ENCODE data around the gene TSKS.

GRCh38 chr19:49791776-49792445 is 28.8 kb upstream of the TSKS start:
- no peak for TF ChIP-seq CTCF (IDR thresholded peaks at IDR 0.05)
- TF ChIP-seq ATF6 (CRISPR knock-in tag; IDR thresholded peaks at IDR 0.05): no peak
- no peak for TF ChIP-seq JUN (CRISPR knock-in tag; IDR thresholded peaks at IDR 0.05)
- no peak for TF ChIP-seq ATF2 (CRISPR knock-in tag; IDR thresholded peaks at IDR 0.05; ENCODE audit: borderline replicate concordance, low read depth)
- no peak for TF ChIP-seq MAX (CRISPR knock-in tag; IDR thresholded peaks at IDR 0.05)
- no peak for TF ChIP-seq MXD4 (CRISPR knock-in tag; IDR thresholded peaks at IDR 0.05; ENCODE audit: borderline replicate concordance)
- TF ChIP-seq HMGXB4 (CRISPR knock-in tag; IDR thresholded peaks at IDR 0.05): no peak

Measured in WTC11 (cell line).